HCT116 (cell line): ENCODE measurements around the gene KCNAB2. TPM values are rescaled to one million over a fixed set of nuclear protein-coding genes. Genes with fewer than 3 reads are reported as not detected.

Experiments
- ATAC-seq: fragments of 200-7000 bp; cut with Tn5 transposase; 2 replicates; pipeline ENCODE4 v1.9.1; 2020; ENCODE audit warnings: mild to moderate bottlenecking, moderate library complexity
- BruUV-seq: library from RNA; stranded (reverse); fragments of 400-500 nt; replicated peaks from 2 replicates; lab custom pipeline; 2021; lab: Mats Ljungman, UMichigan
- CTCF ChIA-PET: fragments of 300-600 bp; sonication (Branson Sonifier 250); formaldehyde crosslinking; loops from one replicate; lab custom pipeline; 2021; ENCODE audit warnings: antibody characterized with exemption; lab: Charles Lee
- POLR2A ChIA-PET: fragments of 300-600, 350-600 bp; sonication (Branson Sonifier 250); formaldehyde crosslinking; loops from one replicate; lab custom pipeline; 2021; ENCODE audit warnings: antibody characterized with exemption; lab: Charles Lee
- RAD21 ChIA-PET, 2 experiments: fragments of 300-600 bp; sonication (Branson Sonifier 250); formaldehyde crosslinking; loops; one replicate each; lab custom pipeline; 2023; ENCODE audit warnings: low total read pairs in 2 of 2; ENCODE audit not compliant: uncharacterized antibody in 2 of 2, unreplicated experiment in 2 of 2, low non-redundant PET in 1 of 2; lab: Charles Lee
- DNase-seq: peaks from one replicate; pipeline ENCODE4 v3.0.0-alpha.2; 2010; ENCODE audit warnings: low read depth, low spot score
- H2AFZ ChIP-seq: fragments of 200-600 bp; shearing (Covaris generic), sonication (generic); 2 replicates; pipeline ENCODE4 v1.6.1; 2017; ENCODE audit warnings: low read depth, mixed run types, mixed read lengths, antibody characterized with exemption, low read length; ENCODE audit not compliant: poor library complexity, severe bottlenecking
- H3K27ac ChIP-seq: 2 replicates; pipeline ENCODE4 v1.5.1; 2012; ENCODE audit warnings: low read depth, low read length
- H3K27me3 ChIP-seq: fragments of 200-600 bp; sonication (generic); 2 replicates; pipeline ENCODE4 v1.6.1; 2016; ENCODE audit warnings: mixed run types, low read length, mixed read lengths; ENCODE audit not compliant: insufficient read depth
- H3K36me3 ChIP-seq, 2 experiments: fragments of 200-500 bp in 1 of 2; fragments of 200-600 bp in 1 of 2; sonication (Bioruptor generic) in 1 of 2; sonication (generic) in 1 of 2; 2 replicates each; pipeline versions ENCODE4 v1.5.1 to v1.6.1; 2014 to 2016; ENCODE audit warnings: low read length in 2 of 2, inconsistent platforms in 1 of 2, mixed read lengths in 1 of 2, mixed run types in 1 of 2; ENCODE audit not compliant: insufficient read depth in 2 of 2, control insufficient read depth in 1 of 2
- H3K4me1 ChIP-seq, 2 experiments: fragments of 200-600 bp in 1 of 2; sonication (generic) in 1 of 2; 2 replicates each; pipeline versions ENCODE4 v1.5.1 to v1.6.1; 2012 to 2017; ENCODE audit warnings: low read length in 2 of 2, inconsistent platforms in 1 of 2, mild to moderate bottlenecking in 1 of 2, mixed read lengths in 1 of 2, mixed run types in 1 of 2, moderate library complexity in 1 of 2; ENCODE audit not compliant: insufficient read depth in 2 of 2, control insufficient read depth in 1 of 2
- H3K4me2 ChIP-seq: fragments of 200-600 bp; sonication (generic); 2 replicates; pipeline ENCODE4 v1.6.1; 2017; ENCODE audit warnings: mixed run types, low read length, mixed read lengths
- H3K4me3 ChIP-seq, 2 experiments: fragments of 200-600 bp in 1 of 2; sonication (generic) in 1 of 2; replicated peaks in 1 of 2; 2 replicates each; pipeline ENCODE4 v1.5.1; 2011 to 2016; ENCODE audit warnings: low read length in 2 of 2, control low read depth in 1 of 2, low read depth in 1 of 2, mild to moderate bottlenecking in 1 of 2, mixed read lengths in 1 of 2, mixed run types in 1 of 2
- H3K79me2 ChIP-seq: fragments of 200-600 bp; sonication (generic); 2 replicates; pipeline ENCODE4 v1.6.1; 2017; ENCODE audit warnings: mild to moderate bottlenecking, mixed run types, low read length, moderate library complexity, mixed read lengths; ENCODE audit not compliant: insufficient read depth
- H3K9ac ChIP-seq: fragments of 200-600 bp; sonication (generic); 2 replicates; pipeline ENCODE4 v1.6.1; 2016; ENCODE audit warnings: low read length, mixed read lengths
- H3K9me2 ChIP-seq: fragments of 200-600 bp; sonication (generic), shearing (Covaris generic); 2 replicates; pipeline ENCODE4 v1.6.1; 2017; ENCODE audit warnings: mixed run types, mild to moderate bottlenecking, moderate library complexity; ENCODE audit not compliant: insufficient read depth
- H3K9me3 ChIP-seq, 2 experiments: fragments of 200-500 bp in 1 of 2; fragments of 200-600 bp in 1 of 2; sonication (Bioruptor generic) in 1 of 2; sonication (generic) in 1 of 2; 2 replicates each; pipeline ENCODE4 v1.6.1; 2014 to 2017; ENCODE audit warnings: low read length in 2 of 2, mixed read lengths in 2 of 2, inconsistent platforms in 1 of 2, low read depth in 1 of 2, mild to moderate bottlenecking in 1 of 2, mixed run types in 1 of 2, moderate library complexity in 1 of 2; ENCODE audit not compliant: control insufficient read depth in 1 of 2, insufficient read depth in 1 of 2
- H4K20me1 ChIP-seq: fragments of 200-600 bp; sonication (generic), shearing (Covaris generic); 2 replicates; pipeline ENCODE4 v1.6.1; 2017; ENCODE audit warnings: mixed run types, mild to moderate bottlenecking, moderate library complexity; ENCODE audit not compliant: insufficient read depth
- ATF3 ChIP-seq: IDR thresholded peaks from 2 replicates; pipeline ENCODE4 v1.6.1; 2012
- CBX3 ChIP-seq: IDR thresholded peaks from 2 replicates; pipeline ENCODE4 v1.6.1; 2012; ENCODE audit warnings: low read depth
- CEBPB ChIP-seq: IDR thresholded peaks from 2 replicates; pipeline ENCODE4 v1.6.1; 2012; ENCODE audit warnings: low read depth
- CTCF ChIP-seq, 3 experiments: fragments of 200-600 bp in 1 of 3; sonication (generic) in 1 of 3; IDR thresholded peaks in 2 of 3; conservative IDR thresholded peaks in 1 of 3; 2 replicates each; pipeline ENCODE4 v1.5.1; 2012 to 2017; ENCODE audit warnings: low read depth in 2 of 3, low read length in 2 of 3, antibody characterized with exemption in 1 of 3, borderline replicate concordance in 1 of 3, control low read depth in 1 of 3, mild to moderate bottlenecking in 1 of 3, mixed read lengths in 1 of 3, mixed run types in 1 of 3, moderate library complexity in 1 of 3; ENCODE audit not compliant: insufficient read depth in 1 of 3
- EGR1 ChIP-seq: IDR thresholded peaks from 2 replicates; pipeline ENCODE4 v1.6.1; 2012; ENCODE audit warnings: low read depth
- ELF1 ChIP-seq: IDR thresholded peaks from 2 replicates; pipeline ENCODE4 v1.6.1; 2012; ENCODE audit warnings: low read depth, borderline replicate concordance
- EZH2 ChIP-seq: fragments of 200-600 bp; sonication (generic); IDR thresholded peaks from 2 replicates; pipeline ENCODE4 v1.6.1; 2017; ENCODE audit warnings: antibody characterized with exemption, mixed run types
- JUND ChIP-seq: IDR thresholded peaks from 2 replicates; pipeline ENCODE4 v1.6.1; 2012
- POLR2A ChIP-seq: IDR thresholded peaks from 2 replicates; pipeline ENCODE4 v1.7.0; 2011; ENCODE audit warnings: borderline replicate concordance; ENCODE audit not compliant: insufficient read depth, insufficient read length; ENCODE audit errors: extremely low read depth
- POLR2AphosphoS5 ChIP-seq: IDR thresholded peaks from 2 replicates; pipeline ENCODE4 v1.6.1; 2011; ENCODE audit warnings: mild to moderate bottlenecking, low read depth, low read length, moderate library complexity
- RAD21 ChIP-seq: IDR thresholded peaks from 2 replicates; pipeline ENCODE4 v1.6.1; 2012; ENCODE audit warnings: low read depth, mild to moderate bottlenecking
- SIN3A ChIP-seq: IDR thresholded peaks from 2 replicates; pipeline ENCODE4 v1.6.1; 2012; ENCODE audit warnings: low read depth
- SRF ChIP-seq: IDR thresholded peaks from 2 replicates; pipeline ENCODE4 v1.6.1; 2012; ENCODE audit warnings: low read depth
- TCF7L2 ChIP-seq: IDR thresholded peaks from 2 replicates; pipeline ENCODE4 v1.7.0; 2011; ENCODE audit warnings: borderline replicate concordance, inconsistent platforms; ENCODE audit not compliant: insufficient read depth, insufficient read length; ENCODE audit errors: extremely low read depth
- YY1 ChIP-seq: IDR thresholded peaks from 2 replicates; pipeline ENCODE4 v1.6.1; 2011; ENCODE audit warnings: low read length, low read depth, moderate library complexity, mild to moderate bottlenecking; ENCODE audit not compliant: insufficient replicate concordance; ENCODE audit errors: extremely low read depth
- ZBTB33 ChIP-seq: IDR thresholded peaks from 2 replicates; pipeline ENCODE4 v1.6.1; 2011; ENCODE audit warnings: mild to moderate bottlenecking, low read length, moderate library complexity; ENCODE audit not compliant: insufficient replicate concordance; ENCODE audit errors: extremely low read depth
- ZFX ChIP-seq: fragments of 450-650 bp; IDR thresholded peaks from 2 replicates; pipeline ENCODE4 v1.6.1; 2017
- ZNF274 ChIP-seq: fragments of 200-500 bp; sonication (Bioruptor generic); IDR thresholded peaks from 2 replicates; pipeline ENCODE4 v1.6.1; 2014; ENCODE audit warnings: mild to moderate bottlenecking, low read depth, low read length, inconsistent platforms
- intact Hi-C: fragments of 100-400 bp; cut with micrococcal nuclease; formaldehyde crosslinking; loops from 2 replicates; pipeline ENCODE4 v1.10.0; 2022
- total RNA-seq: library from RNA; stranded (reverse); gene quantifications from one replicate; pipeline ENCODE4 v1.2.1, GENCODE V29; 2021; ENCODE audit not compliant: unreplicated experiment

Gene KCNAB2
- total RNA-seq, 1 experiment from 2014 or later, result 18.1 TPM

GRCh38 chr1:6068932-6069331 lies 23.2 kb downstream of the KCNAB2 start:
- no peak overlapping the region for H3K27ac ChIP-seq
- intact Hi-C loops, result no loop called here
- BruUV-seq, result no TSS peak
- no peaks in the 10 kb centered on the region for H3K27me3 ChIP-seq
- H2AFZ ChIP-seq, result no peak overlapping the region
- TF ChIP-seq ELF1 (no peak), SIN3A (no peak), TCF7L2 (no peak), CBX3 (no peak), EGR1 (no peak), POLR2A (no peak), CTCF (IDR thresholded peaks at IDR 0.05 in 2 of 3, conservative IDR thresholded peaks at IDR 0.05 in 1 of 3; ENCODE audit: borderline replicate concordance in 1 of 3, insufficient read depth in 1 of 3, low read depth in 2 of 3, low read length in 2 of 3) (no peak), ZFX (no peak), CEBPB (no peak), EZH2 (no peak), ZNF274 (no peak), RAD21 (no peak), SRF (no peak), ATF3 (no peak), YY1 (no peak), JUND (no peak), ZBTB33 (no peak), POLR2AphosphoS5 (no peak)
- DNase-seq (no peak), ATAC-seq (0 out of 2 replicates have a peak, but pooled peaks have one; percentile 13)
- peaks cover 0 to 3% of the 10 kb centered on the region in 2 experiments; a peak in 3 of 4 replicates for H3K4me1 ChIP-seq
- ChIA-PET POLR2A (no interaction called here), CTCF (no interaction called here), RAD21 (no interaction called here)
- H4K20me1 ChIP-seq, result no peaks in the 10 kb centered on the region
- H3K36me3 ChIP-seq, result no peaks in the 10 kb centered on the region
- no peaks in the 10 kb centered on the region for H3K9me3 ChIP-seq
- H3K9ac ChIP-seq, result no peak overlapping the region
- H3K79me2 ChIP-seq, result no peaks in the 10 kb centered on the region
- H3K4me2 ChIP-seq, result no peak overlapping the region
- no peaks in the 10 kb centered on the region for H3K9me2 ChIP-seq
- H3K4me3 ChIP-seq, result no peak overlapping the region
